IPS-NIHi7 (cell line): ENCODE results near the gene NGEF.
"Not testable (repeated sequence)": the region's sequence is repeated elsewhere in the genome, so short reads cannot be mapped to it uniquely, and the experiment has no call there.

ENCODE experiments used
- DNase-seq: peaks from one replicate; pipeline ENCODE4 v3.0.0; 2012; ENCODE audit warnings: mixed read lengths; ENCODE audit errors: extremely low spot score

The NGEF gene

GRCh38 chr2:232927793-232928550, 85.1 kb downstream of the NGEF start:
- peak; percentile 70 for DNase-seq

GRCh38 chr2:232927032-232927792, 85.8 kb downstream of the NGEF start:
- peak; percentile 24 for DNase-seq

GRCh38 chr2:232926431-232926939, 86.6 kb downstream of the NGEF start:
- DNase-seq: peak; percentile 40

GRCh38 chr2:232925821-232926156, 87.3 kb downstream of the NGEF start:
- no peak for DNase-seq

- peak; percentile 68 for DNase-seq
These were observed 87.8 kb downstream of the NGEF start for GRCh38 chr2:232925153-232925820.

GRCh38 chr2:232924433-232924832, 88.6 kb downstream of the NGEF start:
- DNase-seq: no peak

- no peak for DNase-seq
These were observed 92.3 kb downstream of the NGEF start for GRCh38 chr2:232920760-232921159.

GRCh38 chr2:232920055-232920454, 93.0 kb downstream of the NGEF start:
- no peak for DNase-seq

GRCh38 chr2:232919141-232919540, 93.9 kb downstream of the NGEF start:
- no peak for DNase-seq

GRCh38 chr2:232913903-232914302, 99.2 kb downstream of the NGEF start:
- DNase-seq: no peak

- DNase-seq: no peak
These were observed 101.3 kb downstream of the NGEF start for GRCh38 chr2:232911712-232912277.

- no peak for DNase-seq
These were observed 102.7 kb downstream of the NGEF start for GRCh38 chr2:232910376-232910775.

- no peak for DNase-seq
These were observed 104.4 kb downstream of the NGEF start for GRCh38 chr2:232908695-232909094.

- DNase-seq: not testable (repeated sequence)
These were observed 105.4 kb downstream of the NGEF start for GRCh38 chr2:232907718-232908085.

- DNase-seq: not testable (repeated sequence)
These were observed 106.0 kb downstream of the NGEF start for GRCh38 chr2:232906867-232907717.

GRCh38 chr2:232903989-232904388, 109.1 kb downstream of the NGEF start:
- DNase-seq: no peak

GRCh38 chr2:232901736-232902578, 111.1 kb downstream of the NGEF start:
- peak; percentile 51 for DNase-seq

- peak; percentile 69 for DNase-seq
These were observed 112.0 kb downstream of the NGEF start for GRCh38 chr2:232900811-232901735.
